ENCODE results near the gene USP32. TPM values are rescaled to one million over a fixed set of nuclear protein-coding genes. Genes with fewer than 3 reads are reported as not detected.
"Not testable (repeated sequence)": the region's sequence is repeated elsewhere in the genome, so short reads cannot be mapped to it uniquely, and the experiment has no call there.

USP32 gene
- total RNA-seq, 1 donor from 2014 or later: 39.1 TPM

DNA sequence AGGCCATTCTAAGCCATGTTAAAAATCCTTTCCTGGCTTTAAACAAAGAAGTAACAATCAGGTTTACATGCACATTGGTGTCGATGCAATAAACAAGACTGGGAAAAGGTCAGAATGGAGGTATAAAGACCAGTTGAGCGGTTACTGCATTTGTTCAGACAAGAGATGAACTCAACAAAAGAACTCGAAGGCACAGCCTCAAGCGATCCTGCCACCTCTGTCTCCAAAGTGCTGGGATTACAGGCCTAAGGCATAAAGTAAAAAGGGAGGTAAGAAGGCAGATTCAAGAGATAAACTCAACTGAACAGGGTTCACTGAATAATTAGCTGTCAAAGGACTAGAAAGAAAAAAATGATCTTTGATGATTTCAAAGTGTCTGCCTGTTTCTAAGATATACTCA lies 39.4 kb downstream of the USP32 start:
- Mint-ChIP-seq H3K4me3 (no peak overlapping the region), H3K4me1 (ENCODE audit: unreplicated experiment) (peaks cover 15% of the 10 kb centered on the region), H3K36me3 (no peaks in the 10 kb centered on the region), H3K27ac (no peak overlapping the region), H3K27me3 (no peaks in the 10 kb centered on the region), H3K9me3 (no peaks in the 10 kb centered on the region)
- TF ChIP-seq, protein P1, sequence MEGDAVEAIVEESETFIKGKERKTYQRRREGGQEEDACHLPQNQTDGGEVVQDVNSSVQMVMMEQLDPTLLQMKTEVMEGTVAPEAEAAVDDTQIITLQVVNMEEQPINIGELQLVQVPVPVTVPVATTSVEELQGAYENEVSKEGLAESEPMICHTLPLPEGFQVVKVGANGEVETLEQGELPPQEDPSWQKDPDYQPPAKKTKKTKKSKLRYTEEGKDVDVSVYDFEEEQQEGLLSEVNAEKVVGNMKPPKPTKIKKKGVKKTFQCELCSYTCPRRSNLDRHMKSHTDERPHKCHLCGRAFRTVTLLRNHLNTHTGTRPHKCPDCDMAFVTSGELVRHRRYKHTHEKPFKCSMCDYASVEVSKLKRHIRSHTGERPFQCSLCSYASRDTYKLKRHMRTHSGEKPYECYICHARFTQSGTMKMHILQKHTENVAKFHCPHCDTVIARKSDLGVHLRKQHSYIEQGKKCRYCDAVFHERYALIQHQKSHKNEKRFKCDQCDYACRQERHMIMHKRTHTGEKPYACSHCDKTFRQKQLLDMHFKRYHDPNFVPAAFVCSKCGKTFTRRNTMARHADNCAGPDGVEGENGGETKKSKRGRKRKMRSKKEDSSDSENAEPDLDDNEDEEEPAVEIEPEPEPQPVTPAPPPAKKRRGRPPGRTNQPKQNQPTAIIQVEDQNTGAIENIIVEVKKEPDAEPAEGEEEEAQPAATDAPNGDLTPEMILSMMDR (conservative IDR thresholded peaks at IDR 0.05): no peak
- DNase-seq (ENCODE audit: extremely low spot score, unreplicated experiment): no peak

DNA sequence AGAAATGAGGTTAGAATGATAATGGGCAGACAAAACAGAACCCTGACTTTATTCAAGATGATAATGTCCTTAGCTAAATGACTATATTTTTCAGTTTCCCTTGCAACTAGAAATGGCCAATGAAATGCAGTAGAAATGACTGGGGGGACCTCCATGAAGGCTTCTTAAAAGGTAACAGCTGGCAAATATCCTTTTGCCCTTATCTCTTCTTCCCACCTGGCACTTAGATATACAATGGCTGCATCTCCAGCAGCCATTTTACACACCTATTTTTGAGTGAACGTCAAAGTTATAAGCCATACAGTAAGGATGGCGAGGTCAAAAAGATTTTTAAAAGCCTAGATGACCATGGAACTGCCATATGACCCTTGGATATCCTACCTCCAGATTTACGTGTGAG lies 39.9 kb downstream of the USP32 start:
- peaks cover 15% of the 10 kb centered on the region for H3K4me1 Mint-ChIP-seq (ENCODE audit: unreplicated experiment)
- no peaks in the 10 kb centered on the region for H3K9me3 Mint-ChIP-seq
- no peak for DNase-seq (ENCODE audit: extremely low spot score, unreplicated experiment)
- H3K27me3 Mint-ChIP-seq: no peaks in the 10 kb centered on the region
- no peaks in the 10 kb centered on the region for H3K36me3 Mint-ChIP-seq
- TF ChIP-seq, protein P1 (conservative IDR thresholded peaks at IDR 0.05): no peak
- H3K27ac Mint-ChIP-seq: no peak overlapping the region
- H3K4me3 Mint-ChIP-seq: no peak overlapping the region

DNA sequence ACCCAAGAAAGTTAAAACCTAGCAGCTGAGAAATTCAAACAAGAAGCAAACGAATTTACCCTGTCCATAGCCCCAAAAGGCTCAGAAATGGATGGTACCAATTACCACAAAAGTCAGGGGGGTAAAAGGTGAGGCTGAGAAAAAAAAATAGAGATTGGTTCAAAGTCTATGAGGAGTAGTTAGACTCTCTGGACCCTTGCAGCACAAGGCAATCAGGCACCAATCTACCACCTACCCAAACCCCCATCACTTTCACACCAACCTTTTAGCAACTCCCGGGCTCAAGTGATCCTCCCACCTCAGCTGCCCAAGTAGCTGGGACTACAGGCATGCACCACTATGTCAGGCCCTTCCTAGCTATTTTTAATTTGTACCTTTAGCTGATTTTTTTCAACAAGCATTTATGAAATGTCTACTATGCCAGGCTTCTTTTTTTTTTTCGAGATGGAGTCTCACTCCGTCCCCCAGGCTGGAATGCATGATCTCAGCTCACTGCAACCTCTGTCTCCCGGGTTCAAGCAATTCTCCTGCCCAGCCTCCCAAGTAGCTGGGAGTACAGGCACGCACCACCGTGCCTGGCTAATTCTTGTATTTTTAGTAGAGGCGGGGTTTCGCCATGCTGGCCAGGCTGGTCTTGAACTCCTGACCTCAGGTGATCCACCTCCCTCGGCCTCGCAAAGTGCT lies 40.8 kb downstream of the USP32 start:
- Mint-ChIP-seq H3K36me3 (no peaks in the 10 kb centered on the region), H3K4me3 (no peak overlapping the region), H3K27me3 (no peaks in the 10 kb centered on the region), H3K9me3 (no peaks in the 10 kb centered on the region), H3K27ac (no peak overlapping the region), H3K4me1 (ENCODE audit: unreplicated experiment) (peaks cover 12% of the 10 kb centered on the region)
- TF ChIP-seq, protein P1 (conservative IDR thresholded peaks at IDR 0.05): no peak
- no peak for DNase-seq (ENCODE audit: extremely low spot score, unreplicated experiment)

DNA sequence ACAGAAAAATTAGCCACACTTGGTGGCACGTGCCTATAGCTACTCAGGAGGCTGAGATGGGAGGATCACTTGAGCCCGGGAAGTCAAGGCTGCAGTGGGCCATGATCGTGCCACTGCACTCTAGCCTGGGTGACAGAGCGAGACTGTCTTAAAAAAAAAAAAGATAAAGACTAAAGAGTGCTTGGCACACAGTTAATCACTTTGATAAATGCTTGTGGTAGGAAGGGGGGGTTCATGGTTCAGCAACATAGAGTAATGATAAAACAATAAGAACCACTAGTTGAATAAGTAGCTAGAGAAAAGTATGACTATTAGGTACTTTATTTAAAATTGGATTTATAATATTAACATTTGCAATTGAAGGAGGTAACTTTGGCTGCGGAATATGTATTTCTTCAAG lies 43.3 kb downstream of the USP32 start:
- H3K36me3 Mint-ChIP-seq: peaks cover 4% of the 10 kb centered on the region
- H3K27ac Mint-ChIP-seq: no peak overlapping the region
- DNase-seq (ENCODE audit: extremely low spot score, unreplicated experiment): no peak
- no peak overlapping the region for H3K4me3 Mint-ChIP-seq
- H3K27me3 Mint-ChIP-seq: no peaks in the 10 kb centered on the region
- H3K9me3 Mint-ChIP-seq: no peaks in the 10 kb centered on the region
- H3K4me1 Mint-ChIP-seq (ENCODE audit: unreplicated experiment): peaks cover 16% of the 10 kb centered on the region
- TF ChIP-seq, protein P1 (conservative IDR thresholded peaks at IDR 0.05): no peak

DNA sequence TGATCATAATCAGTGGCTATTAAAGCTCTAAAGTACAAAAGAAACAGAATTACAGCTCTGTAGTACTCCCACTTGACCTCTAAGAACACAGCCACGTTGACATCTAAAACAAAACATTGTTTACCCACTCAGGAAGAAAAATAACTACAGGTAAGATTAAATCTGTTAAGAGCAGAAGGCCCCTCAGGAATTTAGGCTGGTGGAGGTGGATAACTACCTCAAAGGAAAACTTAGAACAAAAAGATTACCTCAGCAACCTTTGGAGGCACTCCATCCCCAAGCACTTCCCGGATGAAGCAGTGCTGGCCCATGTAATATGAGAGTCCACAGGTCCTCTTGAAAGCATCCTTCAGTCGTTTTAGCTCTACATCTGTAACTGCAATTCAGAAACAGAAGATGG lies 46.7 kb downstream of the USP32 start:
- Mint-ChIP-seq H3K4me3 (no peak overlapping the region), H3K27me3 (no peaks in the 10 kb centered on the region), H3K27ac (no peak overlapping the region), H3K4me1 (ENCODE audit: unreplicated experiment) (peaks cover 11% of the 10 kb centered on the region), H3K9me3 (no peaks in the 10 kb centered on the region), H3K36me3 (peaks cover 25% of the 10 kb centered on the region)
- TF ChIP-seq, protein P1 (conservative IDR thresholded peaks at IDR 0.05): no peak
- DNase-seq (ENCODE audit: extremely low spot score, unreplicated experiment): no peak

DNA sequence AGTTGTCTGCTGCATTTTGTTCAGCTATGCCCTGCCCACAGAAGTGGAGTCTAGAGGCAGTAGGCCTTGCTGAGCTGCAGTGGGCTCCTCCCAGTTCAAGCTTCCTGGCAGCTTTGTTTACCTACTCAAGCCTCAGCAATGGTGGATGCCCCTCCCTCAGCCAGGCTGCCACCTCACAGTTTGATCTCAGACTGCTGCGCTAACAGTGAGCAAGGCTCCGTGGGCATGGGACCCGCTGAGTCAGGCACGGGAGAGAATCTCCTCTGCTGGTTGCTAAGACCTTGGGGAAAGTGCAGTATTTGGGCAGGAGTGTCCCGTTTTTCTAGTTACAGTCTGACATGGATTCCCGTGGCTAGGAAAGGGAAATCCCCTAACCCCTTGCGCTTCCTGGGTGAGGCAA lies 49.4 kb downstream of the USP32 start:
- H3K4me3 Mint-ChIP-seq; H3K9me3 Mint-ChIP-seq; DNase-seq (ENCODE audit: extremely low spot score, unreplicated experiment); H3K27ac Mint-ChIP-seq; H3K27me3 Mint-ChIP-seq: not testable (repeated sequence)
- Mint-ChIP-seq H3K4me1 (ENCODE audit: unreplicated experiment) (peaks cover 11% of the 10 kb centered on the region), H3K36me3 (peaks cover 29% of the 10 kb centered on the region)
